Measurements from ENCODE around the gene SLC25A19. TPM values are rescaled to one million over a fixed set of nuclear protein-coding genes. Genes with fewer than 3 reads are reported as not detected.

Gene SLC25A19
- total RNA-seq, 1 donor from 2014 or later, result 2.9 TPM

DNA sequence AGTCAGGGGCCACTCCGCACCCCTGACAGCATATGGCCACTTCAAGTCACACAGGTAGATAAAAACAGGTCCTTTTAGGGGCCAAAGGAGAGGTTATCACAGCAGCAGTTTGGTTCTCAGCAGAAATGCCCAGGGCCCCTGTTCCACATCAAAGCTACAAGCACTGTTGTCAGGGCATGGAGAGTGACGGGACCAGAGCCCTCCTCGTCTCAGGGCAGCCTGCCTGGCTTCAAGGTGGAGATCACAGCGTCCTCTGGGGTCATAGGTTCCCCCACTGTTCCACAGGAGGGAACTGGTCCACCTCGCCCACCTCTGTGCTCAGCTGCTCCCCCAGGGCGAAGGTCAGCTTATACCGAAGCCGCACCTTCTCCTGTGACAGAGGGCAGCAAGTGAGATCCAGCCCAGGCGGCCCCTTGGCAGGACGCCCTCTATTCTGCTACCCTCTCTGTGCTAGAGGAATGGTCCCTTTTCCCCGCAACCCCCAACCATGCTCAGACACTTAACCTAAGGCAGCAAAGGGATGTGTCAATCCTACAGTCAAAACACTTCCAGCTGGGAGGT is 51.1 kb downstream of the SLC25A19 start:
- Mint-ChIP-seq H3K4me1 (ENCODE audit: unreplicated experiment) (peaks cover 11% of the 10 kb centered on the region), H3K4me3 (ENCODE audit: unreplicated experiment) (peak overlapping the region; percentile 56), H3K27me3 (ENCODE audit: unreplicated experiment) (peaks cover 9% of the 10 kb centered on the region), H3K9me3 (ENCODE audit: unreplicated experiment) (no peaks in the 10 kb centered on the region), H3K36me3 (ENCODE audit: low read depth, unreplicated experiment) (peaks cover 48% of the 10 kb centered on the region), H3K27ac (ENCODE audit: unreplicated experiment) (no peak overlapping the region)
- TF ChIP-seq, protein P1, sequence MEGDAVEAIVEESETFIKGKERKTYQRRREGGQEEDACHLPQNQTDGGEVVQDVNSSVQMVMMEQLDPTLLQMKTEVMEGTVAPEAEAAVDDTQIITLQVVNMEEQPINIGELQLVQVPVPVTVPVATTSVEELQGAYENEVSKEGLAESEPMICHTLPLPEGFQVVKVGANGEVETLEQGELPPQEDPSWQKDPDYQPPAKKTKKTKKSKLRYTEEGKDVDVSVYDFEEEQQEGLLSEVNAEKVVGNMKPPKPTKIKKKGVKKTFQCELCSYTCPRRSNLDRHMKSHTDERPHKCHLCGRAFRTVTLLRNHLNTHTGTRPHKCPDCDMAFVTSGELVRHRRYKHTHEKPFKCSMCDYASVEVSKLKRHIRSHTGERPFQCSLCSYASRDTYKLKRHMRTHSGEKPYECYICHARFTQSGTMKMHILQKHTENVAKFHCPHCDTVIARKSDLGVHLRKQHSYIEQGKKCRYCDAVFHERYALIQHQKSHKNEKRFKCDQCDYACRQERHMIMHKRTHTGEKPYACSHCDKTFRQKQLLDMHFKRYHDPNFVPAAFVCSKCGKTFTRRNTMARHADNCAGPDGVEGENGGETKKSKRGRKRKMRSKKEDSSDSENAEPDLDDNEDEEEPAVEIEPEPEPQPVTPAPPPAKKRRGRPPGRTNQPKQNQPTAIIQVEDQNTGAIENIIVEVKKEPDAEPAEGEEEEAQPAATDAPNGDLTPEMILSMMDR (IDR thresholded peaks at IDR 0.05; ENCODE audit: unreplicated experiment), result no peak
- no peak for DNase-seq (ENCODE audit: low spot score)

DNA sequence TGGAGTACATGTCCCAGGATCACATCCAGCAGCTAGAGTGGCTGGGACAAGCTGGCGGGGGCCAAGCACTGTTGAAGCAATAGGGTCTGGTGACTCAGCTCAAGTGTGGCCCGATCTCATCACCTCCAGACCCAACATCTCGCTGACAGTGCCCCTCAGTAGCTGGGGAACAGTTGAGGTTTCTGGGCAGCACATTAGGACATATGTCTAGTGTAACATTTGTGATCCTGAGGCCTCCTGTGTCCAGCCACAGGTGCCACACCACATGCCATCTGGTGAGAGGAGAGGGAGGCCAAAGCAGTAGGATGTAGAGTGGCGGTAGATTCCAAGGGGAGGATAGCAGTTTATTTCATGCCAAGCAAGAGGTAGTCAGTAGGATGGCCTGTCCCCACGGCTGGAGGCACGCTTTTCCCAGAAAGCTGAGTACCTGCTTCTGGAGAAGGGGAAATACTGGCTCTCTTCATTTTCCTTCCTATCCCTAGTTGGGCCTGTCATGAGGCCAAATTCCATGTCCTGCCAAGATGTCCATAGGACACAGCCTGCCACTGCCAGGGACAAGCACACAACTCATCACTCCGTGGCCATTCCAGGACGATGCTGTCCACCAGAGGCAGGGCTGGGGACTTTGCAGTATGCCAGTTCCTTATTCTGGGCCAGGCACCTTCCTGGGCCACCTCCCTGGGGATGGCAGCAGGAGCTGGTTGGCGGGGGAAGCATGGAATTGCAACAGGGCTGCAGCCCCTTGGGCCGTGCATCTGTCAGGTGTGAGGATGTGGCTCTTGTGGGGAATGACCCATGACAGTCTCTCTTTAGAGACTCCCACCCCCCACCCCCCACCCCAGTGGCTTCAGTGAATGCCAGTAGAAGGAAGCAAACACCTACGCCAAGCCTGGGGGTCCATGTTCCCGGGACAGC is 51.9 kb downstream of the SLC25A19 start:
- Mint-ChIP-seq H3K27me3 (ENCODE audit: unreplicated experiment) (peaks cover 9% of the 10 kb centered on the region), H3K4me3 (ENCODE audit: unreplicated experiment) (no peak overlapping the region), H3K36me3 (ENCODE audit: low read depth, unreplicated experiment) (peaks cover 50% of the 10 kb centered on the region), H3K27ac (ENCODE audit: unreplicated experiment) (no peak overlapping the region), H3K9me3 (ENCODE audit: unreplicated experiment) (no peaks in the 10 kb centered on the region), H3K4me1 (ENCODE audit: unreplicated experiment) (peaks cover 11% of the 10 kb centered on the region)
- TF ChIP-seq, protein P1 (IDR thresholded peaks at IDR 0.05; ENCODE audit: unreplicated experiment), result no peak
- DNase-seq (ENCODE audit: low spot score), result no peak

DNA sequence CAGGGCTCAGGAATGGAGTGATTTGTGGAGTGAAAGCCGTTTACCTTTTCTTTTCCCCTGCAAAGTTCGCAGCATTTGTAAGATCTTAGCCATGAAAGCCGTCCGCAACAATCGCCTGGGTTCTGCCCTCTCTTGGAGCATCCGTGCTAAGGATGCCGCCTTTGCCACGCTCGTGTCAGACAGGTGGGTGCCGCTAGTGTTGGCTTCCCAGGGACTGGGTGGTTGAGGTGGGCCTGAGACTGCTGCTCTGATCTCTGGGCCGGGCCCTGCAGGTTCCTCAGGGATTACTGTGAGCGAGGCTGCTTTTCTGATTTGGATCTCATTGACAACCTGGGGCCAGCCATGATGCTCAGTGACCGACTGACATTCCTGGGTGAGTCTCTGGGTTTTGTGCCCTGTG is 56.4 kb downstream of the SLC25A19 start:
- H3K4me1 Mint-ChIP-seq (ENCODE audit: unreplicated experiment), result peaks cover 9% of the 10 kb centered on the region
- no peaks in the 10 kb centered on the region for H3K9me3 Mint-ChIP-seq (ENCODE audit: unreplicated experiment)
- peaks cover 43% of the 10 kb centered on the region for H3K36me3 Mint-ChIP-seq (ENCODE audit: low read depth, unreplicated experiment)
- no peak for DNase-seq (ENCODE audit: low spot score)
- H3K27me3 Mint-ChIP-seq (ENCODE audit: unreplicated experiment), result peaks cover 4% of the 10 kb centered on the region
- no peak overlapping the region for H3K4me3 Mint-ChIP-seq (ENCODE audit: unreplicated experiment)
- TF ChIP-seq, protein P1 (IDR thresholded peaks at IDR 0.05; ENCODE audit: unreplicated experiment), result no peak
- no peak overlapping the region for H3K27ac Mint-ChIP-seq (ENCODE audit: unreplicated experiment)

DNA sequence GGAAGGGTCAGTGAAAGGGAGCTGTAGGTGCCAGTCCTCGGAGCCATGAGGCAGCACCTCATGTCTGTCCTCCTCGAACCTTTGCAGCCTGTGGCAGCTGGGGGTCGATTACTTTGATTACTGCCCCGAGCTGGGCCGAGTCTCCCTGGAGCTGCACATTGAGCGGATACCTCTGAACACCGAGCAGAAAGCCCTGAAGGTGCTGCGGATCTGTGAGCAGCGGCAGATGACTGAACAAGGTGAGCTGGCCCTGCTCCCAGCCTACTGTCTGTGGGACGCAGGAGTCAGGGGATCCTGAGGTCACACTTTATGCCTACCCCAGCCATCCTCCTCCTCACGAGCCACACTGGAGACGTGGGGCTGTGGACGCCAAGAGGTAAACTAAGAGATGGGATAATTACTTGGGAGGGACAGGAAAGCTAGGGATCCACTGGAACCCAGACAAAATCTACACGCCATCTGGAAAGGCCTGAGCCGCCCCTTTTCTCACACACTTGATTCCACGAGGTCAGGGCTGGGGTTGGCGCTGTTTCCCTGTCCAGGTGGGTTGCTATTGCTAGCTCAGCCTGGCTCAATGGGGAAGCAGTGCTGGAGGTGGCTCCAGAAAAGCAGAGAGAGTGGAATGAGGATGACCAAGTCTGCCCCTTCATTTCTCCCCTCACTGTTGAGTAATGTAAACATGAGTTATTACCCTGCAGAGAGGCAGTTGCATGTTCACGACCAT is 57.3 kb downstream of the SLC25A19 start:
- Mint-ChIP-seq H3K9me3 (ENCODE audit: unreplicated experiment) (no peaks in the 10 kb centered on the region), H3K4me3 (ENCODE audit: unreplicated experiment) (peak overlapping the region; percentile 53), H3K4me1 (ENCODE audit: unreplicated experiment) (peaks cover 10% of the 10 kb centered on the region), H3K36me3 (ENCODE audit: low read depth, unreplicated experiment) (peaks cover 40% of the 10 kb centered on the region), H3K27me3 (ENCODE audit: unreplicated experiment) (peaks cover 4% of the 10 kb centered on the region), H3K27ac (ENCODE audit: unreplicated experiment) (no peak overlapping the region)
- DNase-seq (ENCODE audit: low spot score), result no peak
- TF ChIP-seq, protein P1 (IDR thresholded peaks at IDR 0.05; ENCODE audit: unreplicated experiment), result no peak

All from endothelial cell (in vitro differentiated cells).